ENCODE measurements around the gene IL1R2. TPM values are rescaled to one million over a fixed set of nuclear protein-coding genes. Genes with fewer than 3 reads are reported as not detected.

IL1R2 gene
- total and polyA plus RNA-seq, 2 of the 8 experiments (the other 6 are each of a cell fraction or from before 2014, with no cell fraction given), result 0.06 TPM; not detected in 1

DNA sequence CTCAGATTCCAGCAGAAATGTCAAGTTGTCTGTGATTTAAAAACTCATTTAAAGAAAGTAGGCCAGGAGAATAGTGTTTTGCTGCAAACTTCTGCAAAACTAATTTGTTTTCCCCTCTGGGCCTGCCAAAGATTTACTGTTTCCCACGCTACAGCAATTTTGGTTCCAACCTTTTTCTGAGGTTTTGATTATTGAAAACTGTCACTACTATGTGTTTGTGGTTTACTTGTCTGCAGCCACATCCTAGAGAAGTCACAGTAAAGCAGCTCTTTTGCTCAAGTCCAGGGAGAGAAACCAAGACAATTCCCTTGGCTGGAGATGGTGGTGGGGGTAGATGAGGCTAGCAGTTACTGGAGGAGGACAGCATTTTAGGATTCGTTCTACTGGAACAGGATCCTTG lies 12.8 kb downstream of the IL1R2 start (continued):
- TF ChIP-seq, protein P1, sequence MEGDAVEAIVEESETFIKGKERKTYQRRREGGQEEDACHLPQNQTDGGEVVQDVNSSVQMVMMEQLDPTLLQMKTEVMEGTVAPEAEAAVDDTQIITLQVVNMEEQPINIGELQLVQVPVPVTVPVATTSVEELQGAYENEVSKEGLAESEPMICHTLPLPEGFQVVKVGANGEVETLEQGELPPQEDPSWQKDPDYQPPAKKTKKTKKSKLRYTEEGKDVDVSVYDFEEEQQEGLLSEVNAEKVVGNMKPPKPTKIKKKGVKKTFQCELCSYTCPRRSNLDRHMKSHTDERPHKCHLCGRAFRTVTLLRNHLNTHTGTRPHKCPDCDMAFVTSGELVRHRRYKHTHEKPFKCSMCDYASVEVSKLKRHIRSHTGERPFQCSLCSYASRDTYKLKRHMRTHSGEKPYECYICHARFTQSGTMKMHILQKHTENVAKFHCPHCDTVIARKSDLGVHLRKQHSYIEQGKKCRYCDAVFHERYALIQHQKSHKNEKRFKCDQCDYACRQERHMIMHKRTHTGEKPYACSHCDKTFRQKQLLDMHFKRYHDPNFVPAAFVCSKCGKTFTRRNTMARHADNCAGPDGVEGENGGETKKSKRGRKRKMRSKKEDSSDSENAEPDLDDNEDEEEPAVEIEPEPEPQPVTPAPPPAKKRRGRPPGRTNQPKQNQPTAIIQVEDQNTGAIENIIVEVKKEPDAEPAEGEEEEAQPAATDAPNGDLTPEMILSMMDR (IDR thresholded peaks at IDR 0.05; ENCODE audit: control extremely low read depth in 1 of 3, insufficient read depth in 1 of 3, low read depth in 1 of 3, low read length in 3 of 3), result no peak
- TF ChIP-seq, protein P2, sequence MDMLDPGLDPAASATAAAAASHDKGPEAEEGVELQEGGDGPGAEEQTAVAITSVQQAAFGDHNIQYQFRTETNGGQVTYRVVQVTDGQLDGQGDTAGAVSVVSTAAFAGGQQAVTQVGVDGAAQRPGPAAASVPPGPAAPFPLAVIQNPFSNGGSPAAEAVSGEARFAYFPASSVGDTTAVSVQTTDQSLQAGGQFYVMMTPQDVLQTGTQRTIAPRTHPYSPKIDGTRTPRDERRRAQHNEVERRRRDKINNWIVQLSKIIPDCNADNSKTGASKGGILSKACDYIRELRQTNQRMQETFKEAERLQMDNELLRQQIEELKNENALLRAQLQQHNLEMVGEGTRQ (IDR thresholded peaks at IDR 0.05; ENCODE audit: low read length), result no peak
- TF ChIP-seq GTF2F1 (IDR thresholded peaks at IDR 0.05; ENCODE audit: borderline replicate concordance, low read depth, low read length) (no peak), EGR1 (IDR thresholded peaks at IDR 0.05; ENCODE audit: borderline replicate concordance, low read depth, low read length) (no peak), BACH1 (IDR thresholded peaks at IDR 0.05; ENCODE audit: low read length) (no peak)
- TF ChIP-seq, protein P3, sequence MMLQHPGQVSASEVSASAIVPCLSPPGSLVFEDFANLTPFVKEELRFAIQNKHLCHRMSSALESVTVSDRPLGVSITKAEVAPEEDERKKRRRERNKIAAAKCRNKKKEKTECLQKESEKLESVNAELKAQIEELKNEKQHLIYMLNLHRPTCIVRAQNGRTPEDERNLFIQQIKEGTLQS (IDR thresholded peaks at IDR 0.05; ENCODE audit: insufficient read depth, low read depth, low read length), result no peak
